NB4 (cell line): ENCODE results near the gene FEM1C.

Source experiments
- DNase-seq: peaks from one replicate; pipeline ENCODE4 v3.0.0; 2010; ENCODE audit warnings: low read depth
- H3K4me3 ChIP-seq: one replicate; pipeline ENCODE4 v1.5.1; 2011; ENCODE audit warnings: mild to moderate bottlenecking, low read depth, low read length, moderate library complexity
- CTCF ChIP-seq: IDR thresholded peaks from one replicate; pipeline ENCODE4 v1.5.1; 2012; ENCODE audit warnings: low read depth, low read length
- MAX ChIP-seq: IDR thresholded peaks from 2 replicates; pipeline ENCODE4 v1.6.1; 2011; ENCODE audit warnings: low read depth, low read length
- MYC ChIP-seq: IDR thresholded peaks from 2 replicates; pipeline ENCODE4 v1.6.1; 2011; ENCODE audit warnings: low read depth, low read length
- POLR2A ChIP-seq: IDR thresholded peaks from 2 replicates; pipeline ENCODE4 v1.6.1; 2011; ENCODE audit warnings: mild to moderate bottlenecking; ENCODE audit not compliant: insufficient read length; ENCODE audit errors: extremely low read depth

FEM1C gene

GRCh38 chr5:115501464-115502210 is 42.9 kb downstream of the FEM1C start:
- no peak overlapping the region for H3K4me3 ChIP-seq
- TF ChIP-seq CTCF (no peak), POLR2A (no peak), MAX (no peak), MYC (no peak)
- DNase-seq, result no peak

DNA sequence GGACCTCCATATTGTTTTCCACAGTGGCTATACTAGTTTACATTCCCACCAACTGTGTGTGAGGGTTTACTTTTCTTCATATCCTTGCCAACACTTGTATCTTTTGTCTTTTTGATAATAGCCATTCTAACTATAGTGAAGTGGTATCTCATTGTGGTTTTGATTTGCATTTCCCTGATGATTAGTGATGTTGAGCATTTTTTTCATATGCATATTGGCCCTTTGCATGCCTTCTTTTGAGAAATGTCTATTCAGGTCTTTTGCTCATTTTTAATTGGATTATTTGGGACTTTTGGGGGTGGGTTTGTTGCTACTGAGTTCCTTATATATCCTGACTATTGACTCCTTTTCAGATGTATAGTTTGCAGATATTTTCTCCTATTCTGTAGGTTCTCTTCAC is 44.4 kb downstream of the FEM1C start:
- TF ChIP-seq MAX, result no peak
- no peak for TF ChIP-seq POLR2A
- TF ChIP-seq MYC, result no peak
- no peak for TF ChIP-seq CTCF
- DNase-seq, result no peak
- no peak overlapping the region for H3K4me3 ChIP-seq

GRCh38 chr5:115496936-115497576 is 47.5 kb downstream of the FEM1C start:
- no peak overlapping the region for H3K4me3 ChIP-seq

DNA sequence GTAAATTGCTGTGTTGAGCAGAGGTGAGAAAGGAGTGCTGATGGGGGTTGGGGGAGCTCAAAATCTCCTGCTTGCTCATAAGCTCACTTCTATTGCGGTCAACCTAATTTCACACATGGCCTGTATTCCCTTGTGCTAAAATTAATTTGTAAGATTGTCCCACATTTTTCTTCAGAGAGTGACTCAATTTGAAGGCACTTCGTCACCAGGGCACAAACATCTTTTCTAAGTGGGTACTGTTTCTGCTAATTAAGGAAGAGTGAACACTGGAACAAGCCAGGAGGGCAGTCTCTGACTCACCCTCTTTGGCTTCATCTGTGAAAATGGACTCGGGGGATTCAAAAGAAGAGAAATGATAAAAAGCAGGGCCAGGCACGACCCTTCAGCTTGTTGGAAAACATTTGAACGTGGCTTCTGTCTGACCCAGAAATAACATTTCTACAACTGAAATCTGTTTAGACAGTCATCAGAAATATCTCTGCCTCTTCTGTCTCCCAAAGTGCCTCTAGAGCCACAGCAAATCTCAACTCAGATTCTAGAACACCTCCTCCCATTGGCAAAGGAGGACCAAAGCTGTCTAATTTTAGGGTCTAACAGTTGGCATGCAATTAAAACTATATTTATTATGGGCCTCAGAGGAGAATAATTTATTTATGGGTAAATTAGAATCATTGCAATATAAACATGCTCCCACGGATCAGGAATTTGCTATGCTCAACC is 49.8 kb downstream of the FEM1C start:
- no peak for DNase-seq
- TF ChIP-seq POLR2A (no peak), MAX (no peak), MYC (no peak), CTCF (no peak)

More at GRCh38 chr5:115496936-115497576, 47.5 kb downstream of the FEM1C start:
- TF ChIP-seq POLR2A, result no peak
- DNase-seq, result no peak

GRCh38 chr5:115490596-115490995 is 54.0 kb downstream of the FEM1C start:
- no peak for TF ChIP-seq MAX
- DNase-seq, result no peak
- H3K4me3 ChIP-seq, result no peak overlapping the region

More for the DNA sequence above, 49.8 kb downstream of the FEM1C start:
- no peak overlapping the region for H3K4me3 ChIP-seq

DNA sequence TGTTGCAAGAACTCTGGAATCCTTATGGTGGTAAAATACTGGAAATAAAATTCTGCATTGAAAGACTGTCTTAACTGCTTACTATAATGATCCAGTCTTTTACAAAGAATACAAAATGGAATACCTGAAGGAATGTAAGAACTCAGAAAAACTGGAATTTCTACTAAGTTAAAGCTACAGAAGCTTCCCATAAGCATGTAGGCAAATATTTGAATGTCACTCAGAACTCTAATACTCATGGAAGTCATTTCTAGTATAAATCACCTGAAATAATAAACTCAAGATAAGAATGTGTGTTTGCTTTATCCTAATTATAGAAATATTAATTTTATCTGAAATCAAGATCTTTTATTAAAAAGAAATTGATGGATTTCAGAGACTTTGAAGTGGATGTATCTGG is 54.8 kb downstream of the FEM1C start:
- TF ChIP-seq CTCF (no peak), MYC (no peak), MAX (no peak), POLR2A (no peak)
- DNase-seq, result no peak
- no peak overlapping the region for H3K4me3 ChIP-seq
